WI38 (cell line): Measurements from ENCODE around the gene SPATA16.

Experiments
- H3K4me3 ChIP-seq: 2 replicates; pipeline ENCODE4 v1.5.1; 2011; ENCODE audit warnings: low read depth, mild to moderate bottlenecking, control low read depth, low read length
- CTCF ChIP-seq: IDR thresholded peaks from 2 replicates; pipeline ENCODE4 v1.5.1; 2012; ENCODE audit warnings: low read depth, mild to moderate bottlenecking, control low read depth, low read length

SPATA16 gene

DNA sequence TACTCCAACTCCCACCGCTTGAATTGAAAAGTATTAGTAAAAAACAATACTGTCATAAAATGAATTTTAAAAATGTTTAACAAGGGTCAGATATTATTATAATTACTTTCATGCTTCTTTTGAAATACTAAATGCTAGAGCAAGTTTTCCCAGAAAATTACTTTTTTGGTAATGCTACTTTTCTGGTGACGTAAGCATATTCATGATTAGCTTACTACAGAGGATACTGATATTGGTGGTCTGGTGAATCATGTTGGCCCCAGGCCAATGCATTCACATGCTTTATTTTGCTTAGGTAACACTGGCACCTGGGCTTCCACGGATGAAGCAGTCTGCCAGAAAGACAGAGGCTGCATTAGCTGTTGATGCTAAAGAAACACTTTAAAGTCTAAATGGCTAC lies 12.4 kb downstream of the SPATA16 start:
- H3K4me3 ChIP-seq, result no peak overlapping the region
- TF ChIP-seq CTCF, result no peak

GRCh38 chr3:173111321-173111720 lies 29.7 kb downstream of the SPATA16 start:
- no peak overlapping the region for H3K4me3 ChIP-seq
- TF ChIP-seq CTCF, result no peak

DNA sequence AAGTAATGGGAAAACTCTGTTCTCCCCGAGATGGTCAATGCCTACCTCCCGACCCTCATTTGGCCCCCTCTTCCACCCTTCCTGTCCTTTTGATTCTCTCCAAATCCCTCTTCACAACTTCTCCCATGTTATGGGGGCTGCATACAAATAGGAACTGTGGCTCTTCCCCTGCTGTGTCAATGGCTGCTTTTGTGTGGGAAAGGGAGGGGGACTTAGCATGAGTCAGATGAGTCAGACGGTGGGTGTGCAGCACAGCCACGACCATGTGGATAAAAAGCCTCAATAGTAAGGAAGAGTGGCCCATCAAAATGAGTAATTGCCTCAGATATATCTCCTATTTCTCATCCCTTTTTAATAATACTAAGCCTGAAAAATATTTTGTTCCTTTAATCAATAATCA lies 31.9 kb downstream of the SPATA16 start:
- no peak overlapping the region for H3K4me3 ChIP-seq
- TF ChIP-seq CTCF, result no peak

DNA sequence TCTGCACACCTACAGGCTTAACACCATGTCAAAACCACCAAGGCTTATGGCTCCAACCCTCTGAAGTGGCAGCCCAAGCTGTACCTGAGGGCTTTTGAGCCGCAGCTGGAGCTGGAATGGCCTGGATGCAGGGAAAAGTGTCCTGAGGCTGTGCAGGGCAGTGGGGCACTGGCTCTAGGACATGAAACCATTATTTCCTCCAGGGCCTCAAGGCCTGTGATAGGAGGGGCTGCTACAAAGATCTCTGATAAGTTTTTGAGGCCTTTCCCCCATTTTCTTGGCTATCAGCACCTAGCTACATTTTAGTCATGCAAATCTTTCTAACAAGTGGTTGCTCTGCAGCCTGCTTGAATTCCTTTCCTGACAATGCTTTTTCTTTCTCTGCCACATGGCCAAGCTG lies 37.6 kb downstream of the SPATA16 start:
- TF ChIP-seq CTCF, result no peak
- H3K4me3 ChIP-seq, result no peak overlapping the region

GRCh38 chr3:173098959-173099358 lies 42.1 kb downstream of the SPATA16 start:
- H3K4me3 ChIP-seq, result no peak overlapping the region
- no peak for TF ChIP-seq CTCF

- H3K4me3 ChIP-seq, result no peak overlapping the region
- no peak for TF ChIP-seq CTCF
These were observed 43.8 kb downstream of the SPATA16 start for GRCh38 chr3:173096994-173097785.

GRCh38 chr3:173096140-173096539 lies 44.9 kb downstream of the SPATA16 start:
- H3K4me3 ChIP-seq, result no peak overlapping the region
- TF ChIP-seq CTCF, result no peak
